ENCODE data around the gene DRGX. TPM values are rescaled to one million over a fixed set of nuclear protein-coding genes. Genes with fewer than 3 reads are reported as not detected.

The DRGX gene
- total RNA-seq, 1 donor from 2014 or later = not detected

DNA sequence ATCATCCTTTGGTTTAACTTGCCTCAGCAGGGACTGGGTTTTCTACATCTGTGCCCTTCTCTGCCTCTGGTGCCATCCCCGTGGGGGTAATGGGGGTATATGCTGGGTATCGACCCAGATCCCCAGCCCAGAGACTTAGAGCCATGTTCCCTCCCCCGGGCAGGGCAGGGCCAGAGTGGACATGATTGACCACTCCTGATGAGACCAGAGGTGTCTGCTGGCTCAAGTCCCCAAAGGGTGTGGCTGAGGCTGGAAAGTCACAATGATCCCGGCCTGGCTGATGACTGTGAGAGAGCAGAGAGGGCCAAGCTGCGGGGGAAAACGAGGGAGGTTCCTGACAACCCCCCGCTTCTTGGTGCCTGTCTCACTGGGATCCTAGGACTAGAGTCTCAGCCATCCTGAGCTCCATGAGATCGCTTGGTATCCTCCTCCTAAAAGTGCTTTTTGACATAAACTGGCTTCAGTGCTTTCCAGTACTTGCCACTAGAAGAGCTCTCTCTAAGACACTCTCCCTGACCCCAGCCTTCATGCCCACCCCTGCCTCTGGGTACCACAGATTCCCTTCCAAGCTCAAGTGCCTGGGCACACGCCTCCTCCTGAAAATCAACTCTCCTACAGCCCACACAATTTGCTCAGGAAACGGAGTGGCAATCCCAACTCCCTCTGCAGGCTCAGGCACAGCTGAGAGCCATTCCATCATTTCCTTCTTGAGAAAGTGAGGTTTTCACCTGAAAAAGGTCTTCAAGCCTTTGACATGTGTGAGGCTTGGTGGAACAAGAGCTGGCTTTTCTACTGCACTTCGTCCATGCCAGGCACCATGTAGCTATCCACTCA lies 33.9 kb downstream of the DRGX start:
- no peak for DNase-seq (ENCODE audit: low read depth)

DNA sequence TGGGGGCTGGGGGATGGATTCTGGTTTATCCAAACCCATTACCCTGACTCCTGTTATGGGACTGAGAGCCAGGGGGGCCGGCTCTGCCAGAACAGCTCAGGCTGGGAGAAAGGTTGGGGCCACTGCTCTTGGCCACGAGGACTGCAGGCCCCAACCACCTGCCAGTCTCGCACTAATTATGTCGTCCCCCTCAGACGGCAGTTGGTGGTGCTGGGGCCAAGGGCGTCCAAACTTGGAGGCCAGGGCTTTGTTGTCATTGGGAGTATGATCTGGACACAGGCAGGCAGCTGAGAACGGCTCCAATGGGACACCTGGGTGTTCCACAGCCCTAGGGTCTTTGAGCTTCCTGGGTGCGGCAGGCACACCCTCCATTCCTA lies 34.7 kb downstream of the DRGX start:
- DNase-seq (ENCODE audit: low read depth) = no peak

DNA sequence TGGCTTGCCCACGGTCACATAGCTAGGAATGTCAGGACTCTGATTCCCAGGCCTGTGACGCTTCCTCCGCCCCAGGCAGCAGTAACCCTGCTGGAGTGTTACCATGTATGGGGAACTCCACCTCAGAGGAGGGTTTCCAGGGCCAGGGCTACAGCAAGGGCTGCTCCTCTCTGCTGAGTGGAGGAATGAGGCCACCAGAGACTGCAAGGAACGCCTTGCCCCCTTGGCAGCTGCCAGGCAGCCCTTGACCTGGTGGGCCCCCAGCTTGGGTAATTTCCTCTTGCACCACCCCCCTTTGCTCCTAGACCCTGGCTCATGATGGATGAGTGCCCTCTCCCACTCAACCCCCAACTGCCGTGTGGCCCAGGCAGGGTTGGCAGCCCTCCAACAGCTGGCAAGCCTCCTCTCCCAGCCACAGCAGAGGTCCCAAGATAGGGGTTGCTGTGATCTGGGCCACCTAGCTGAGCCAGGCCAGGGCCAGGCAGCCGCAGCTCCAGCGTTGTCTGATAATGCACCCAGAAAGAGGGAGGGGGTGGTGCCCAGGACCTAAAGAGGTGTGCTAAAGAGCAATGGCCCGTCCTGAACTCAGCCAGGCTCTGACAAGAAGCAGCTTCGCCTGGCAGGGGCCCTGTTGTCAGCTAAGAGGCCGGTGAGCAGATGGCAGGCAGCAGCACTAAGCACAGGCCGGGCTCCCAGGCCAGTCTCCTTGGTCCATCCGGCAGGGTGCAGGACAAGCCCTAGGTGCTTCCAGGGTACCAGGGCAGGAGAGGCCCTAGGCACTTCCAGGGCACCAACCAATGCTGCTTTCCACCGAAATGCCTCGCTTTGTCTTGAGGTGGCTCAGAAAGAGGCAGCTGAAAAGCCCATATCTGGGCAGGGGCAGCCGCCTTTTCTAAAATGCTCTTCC lies 35.4 kb downstream of the DRGX start:
- DNase-seq (ENCODE audit: low read depth) = peak; percentile 3

DNA sequence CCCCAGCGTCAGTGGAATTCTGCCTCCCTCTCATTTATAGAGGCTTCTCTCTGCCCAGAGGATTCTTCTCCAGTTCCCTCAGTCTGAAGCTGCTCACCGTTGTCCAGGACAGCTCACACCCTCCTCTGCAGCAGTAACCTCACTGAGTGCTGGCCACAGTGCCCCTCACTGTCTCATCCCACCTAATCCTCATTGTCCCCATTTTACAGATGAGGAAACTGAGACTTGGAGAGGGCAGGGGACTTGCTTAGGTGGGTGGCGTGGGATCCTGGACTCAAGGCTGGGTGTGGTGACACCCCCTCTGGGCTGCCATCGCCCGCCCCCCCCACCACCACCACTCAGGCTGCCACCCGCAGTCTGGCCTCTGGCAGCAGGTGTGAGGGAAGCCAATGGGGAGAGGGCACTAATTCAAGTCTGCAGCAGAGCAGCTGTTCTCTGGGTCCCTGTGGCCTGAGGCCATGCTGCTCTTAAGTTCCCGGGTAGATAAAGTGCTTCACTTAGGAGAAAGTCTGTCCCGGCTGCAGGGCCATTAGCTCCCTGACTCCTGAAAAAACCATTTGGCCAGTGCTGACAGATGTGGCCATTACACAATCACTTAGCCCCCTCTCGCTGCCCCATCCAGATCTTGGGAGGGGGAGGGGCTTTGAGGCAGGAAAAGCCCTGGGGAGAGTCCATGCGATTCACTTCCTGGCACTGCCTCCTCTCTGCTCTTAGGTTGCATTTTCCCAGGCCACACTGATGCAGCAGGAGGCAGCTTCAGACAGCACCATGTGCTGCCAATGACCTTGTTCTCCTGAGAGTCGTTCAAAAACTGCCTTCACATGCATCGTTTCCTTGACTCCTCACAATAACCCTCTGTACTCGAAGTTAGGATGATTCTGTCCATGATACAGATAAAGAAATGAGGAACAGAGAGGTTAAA lies 36.3 kb downstream of the DRGX start:
- peak; percentile 21 for DNase-seq (ENCODE audit: low read depth)

DNA sequence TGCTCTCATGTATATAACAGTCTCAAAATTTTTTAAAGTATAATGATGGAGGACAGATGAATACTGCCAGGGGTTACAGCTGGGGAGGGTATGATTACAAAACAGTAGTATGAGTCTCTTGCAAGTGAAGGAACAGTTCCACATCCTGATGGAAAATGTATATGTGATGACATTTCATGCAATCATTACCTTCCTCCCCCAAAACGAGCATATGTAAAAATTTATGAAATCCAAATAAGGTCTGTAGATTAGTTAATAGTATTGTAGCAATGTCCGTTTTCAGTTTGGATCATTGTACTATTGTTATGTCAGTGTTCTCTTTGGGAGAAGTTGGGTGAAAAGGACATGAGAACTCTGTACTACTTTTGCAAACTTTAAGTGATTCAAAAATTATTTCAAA lies 38.0 kb downstream of the DRGX start:
- no peak for DNase-seq (ENCODE audit: low read depth)

DNA sequence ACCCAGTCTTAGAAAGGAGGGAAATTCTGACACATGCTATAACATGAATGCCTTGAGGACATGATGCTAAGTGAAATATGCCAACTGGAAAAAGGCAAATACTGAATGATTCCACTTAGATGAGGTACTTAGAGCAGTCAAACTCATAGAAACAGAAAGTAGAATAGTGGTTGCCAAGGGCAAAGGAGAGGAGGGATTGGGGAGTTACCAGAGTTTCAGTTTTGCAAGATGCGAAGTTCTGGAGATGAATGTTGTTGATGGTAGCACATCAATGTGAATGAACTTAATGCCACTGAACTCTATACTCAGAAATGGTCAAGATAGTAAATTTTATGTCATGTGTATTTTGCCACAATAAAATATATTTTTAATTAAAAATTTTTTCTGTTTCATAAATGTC lies 38.9 kb downstream of the DRGX start:
- DNase-seq (ENCODE audit: low read depth) = no peak

DNA sequence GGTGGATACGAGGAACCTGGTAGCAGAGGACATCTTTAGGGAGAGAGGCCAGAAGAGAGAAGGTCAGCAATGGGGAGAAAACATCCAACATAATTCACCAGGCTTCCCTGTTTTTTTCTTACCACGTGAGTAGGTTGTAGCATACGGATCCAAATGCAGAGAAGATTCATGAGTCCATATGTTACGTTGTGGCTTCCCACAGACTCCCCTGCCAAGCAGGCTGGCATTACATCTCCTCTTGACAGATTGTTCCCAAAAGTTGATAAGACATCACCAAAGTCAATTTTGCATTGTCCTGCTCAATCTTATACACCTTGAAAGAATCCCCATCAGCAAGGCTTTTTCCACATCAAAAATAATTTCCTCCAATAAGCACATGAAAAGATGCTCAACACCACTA lies 39.7 kb downstream of the DRGX start:
- DNase-seq (ENCODE audit: low read depth) = no peak

DNA sequence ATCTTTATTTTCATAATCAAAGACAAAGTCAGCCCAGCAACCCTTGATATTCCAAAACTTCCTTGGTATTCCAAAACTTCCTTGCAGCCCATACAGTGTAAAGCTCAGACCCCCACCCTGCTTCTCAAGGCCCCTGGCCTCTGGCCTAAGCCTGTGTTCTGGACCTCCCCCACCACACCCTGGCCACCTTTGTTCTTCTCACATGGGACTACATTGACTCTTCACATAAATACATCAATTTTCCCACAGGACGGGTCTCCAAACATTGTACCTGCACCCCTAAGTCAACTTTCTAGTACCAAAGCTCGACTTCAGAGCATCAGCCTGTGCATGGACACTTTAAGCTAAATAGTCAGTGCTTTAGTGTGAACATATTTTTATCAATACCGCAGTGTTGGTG lies 40.7 kb downstream of the DRGX start:
- DNase-seq (ENCODE audit: low read depth) = no peak

DNA sequence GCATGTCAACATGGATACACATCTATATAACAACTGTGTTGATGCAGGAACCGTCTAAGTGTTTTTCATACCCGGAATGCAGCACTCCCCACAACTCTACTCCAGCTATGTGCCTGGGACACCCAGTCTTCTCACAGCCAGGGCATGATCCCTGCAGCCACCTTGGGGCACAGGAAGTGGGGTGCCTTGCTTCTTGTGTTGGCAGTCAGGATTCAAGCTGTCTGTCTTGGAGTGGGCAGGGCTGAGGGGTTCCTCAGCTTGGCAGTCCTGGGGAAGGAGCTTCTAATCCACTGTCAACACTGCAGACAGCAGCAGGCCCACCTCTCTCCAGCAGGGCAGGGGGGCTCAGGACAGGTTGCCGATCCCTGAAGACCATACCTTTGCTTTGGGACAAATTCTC lies 41.3 kb downstream of the DRGX start:
- DNase-seq (ENCODE audit: low read depth) = no peak

DNA sequence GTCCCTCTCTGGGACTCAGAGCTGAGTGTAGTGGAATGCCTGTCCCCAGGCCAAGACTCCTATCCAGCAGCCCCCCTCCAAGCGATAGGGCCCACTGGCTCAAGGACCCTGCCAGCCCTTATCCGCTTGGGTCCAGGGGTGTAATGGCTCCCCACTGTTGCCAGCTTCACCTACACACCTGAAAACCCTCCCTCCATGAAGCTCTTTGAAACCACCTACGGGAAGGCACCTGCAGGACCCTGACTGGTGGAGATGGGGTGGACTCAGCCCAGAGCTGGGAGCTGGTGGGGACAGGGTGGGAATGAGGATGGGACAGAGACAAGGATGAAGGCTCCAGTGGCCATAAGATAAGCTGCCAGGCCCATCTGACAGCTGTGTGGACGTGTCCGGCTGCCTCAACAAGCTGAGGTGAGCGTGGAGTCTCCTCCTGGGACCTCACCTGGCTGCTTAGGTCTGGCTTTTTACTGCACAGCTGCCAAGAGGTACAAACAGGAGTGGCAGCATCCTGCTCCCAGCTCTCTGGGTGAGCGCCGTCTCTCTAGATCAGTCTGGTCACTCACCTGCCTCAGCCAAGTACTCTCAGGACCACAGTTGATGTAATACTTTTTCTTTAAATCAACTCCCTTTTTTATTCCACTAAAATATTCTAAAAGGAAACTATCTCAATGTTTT lies 41.9 kb downstream of the DRGX start:
- no peak for DNase-seq (ENCODE audit: low read depth)

DNA sequence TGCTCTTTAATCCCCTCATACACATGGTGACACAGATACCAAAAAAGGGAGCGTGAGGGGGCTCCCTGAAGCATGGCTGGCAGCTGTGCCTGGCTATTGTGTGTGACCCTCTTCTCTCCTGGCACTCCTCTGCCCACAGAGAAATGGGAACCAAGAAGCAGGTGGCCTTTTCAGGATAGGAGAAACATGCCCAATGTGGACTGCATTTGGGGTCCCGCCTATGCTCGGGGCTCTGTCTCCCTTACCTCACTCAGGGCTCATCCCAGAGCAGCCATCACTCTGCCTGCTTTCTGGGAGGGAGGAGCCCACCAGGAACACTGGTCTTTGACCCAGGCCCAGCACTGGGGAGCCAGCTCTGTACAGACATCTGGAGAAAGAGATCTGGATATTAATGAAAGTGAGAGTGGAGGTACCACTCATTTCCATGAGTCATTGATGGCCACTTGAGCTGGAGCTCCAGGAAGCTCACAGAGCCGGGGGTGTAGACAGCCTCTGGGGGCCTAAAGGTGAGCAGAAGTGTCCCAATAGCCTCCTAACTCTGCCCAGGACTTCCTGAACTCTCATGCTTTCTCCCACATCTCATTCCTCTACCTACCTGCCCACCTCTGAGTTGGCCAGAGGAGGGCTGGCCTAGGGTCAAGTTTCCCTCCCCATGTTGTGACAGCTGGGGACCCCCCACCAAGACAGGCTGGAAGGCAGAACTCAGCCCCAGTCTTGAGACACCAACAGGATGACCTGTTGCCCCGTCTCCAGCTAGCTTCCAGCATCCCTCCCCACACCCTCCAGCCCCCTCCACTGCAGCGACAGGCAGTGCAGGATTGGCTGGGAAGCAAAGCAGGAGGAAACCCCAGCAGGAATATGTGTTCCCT lies 42.6 kb downstream of the DRGX start:
- no peak for DNase-seq (ENCODE audit: low read depth)

DNA sequence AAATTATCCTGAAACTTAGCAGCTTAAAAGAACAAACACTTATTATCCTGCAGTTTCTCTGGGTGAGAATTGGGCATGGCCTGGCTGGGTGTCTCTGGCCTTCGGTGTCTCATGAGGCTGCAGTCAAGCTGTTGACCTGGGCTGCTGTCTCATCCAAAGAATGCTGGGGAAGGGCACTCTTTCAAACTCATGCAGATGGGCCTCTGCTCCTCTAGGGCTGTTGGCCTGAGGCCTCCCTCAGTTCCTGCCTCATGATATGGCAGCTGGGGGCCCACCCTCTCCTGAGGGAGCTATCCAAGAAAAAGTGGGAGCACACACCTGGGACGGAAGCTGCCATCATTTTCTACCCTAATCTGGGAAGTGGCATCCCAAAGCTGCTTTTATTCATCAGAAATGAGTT lies 43.6 kb downstream of the DRGX start:
- no peak for DNase-seq (ENCODE audit: low read depth)

DNA sequence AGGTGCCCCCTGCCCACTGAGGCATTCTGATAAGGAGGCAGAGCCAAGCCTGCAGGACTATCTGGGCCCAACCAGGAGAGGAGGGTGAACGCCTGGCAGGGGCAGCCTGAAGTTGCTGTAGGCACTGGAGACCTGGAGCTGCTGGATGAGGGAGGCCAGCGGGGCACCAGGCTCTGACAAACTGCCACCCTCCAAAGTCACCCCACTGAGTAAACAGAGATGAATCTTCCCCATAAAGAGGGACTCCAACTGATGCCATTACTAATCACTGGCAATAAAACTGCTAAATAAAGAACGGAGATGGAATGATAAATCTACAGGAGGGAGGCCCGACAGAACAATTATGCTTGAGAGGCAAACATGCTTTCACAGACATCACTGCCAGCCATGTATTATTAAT lies 44.2 kb downstream of the DRGX start:
- DNase-seq (ENCODE audit: low read depth) = no peak

DNA sequence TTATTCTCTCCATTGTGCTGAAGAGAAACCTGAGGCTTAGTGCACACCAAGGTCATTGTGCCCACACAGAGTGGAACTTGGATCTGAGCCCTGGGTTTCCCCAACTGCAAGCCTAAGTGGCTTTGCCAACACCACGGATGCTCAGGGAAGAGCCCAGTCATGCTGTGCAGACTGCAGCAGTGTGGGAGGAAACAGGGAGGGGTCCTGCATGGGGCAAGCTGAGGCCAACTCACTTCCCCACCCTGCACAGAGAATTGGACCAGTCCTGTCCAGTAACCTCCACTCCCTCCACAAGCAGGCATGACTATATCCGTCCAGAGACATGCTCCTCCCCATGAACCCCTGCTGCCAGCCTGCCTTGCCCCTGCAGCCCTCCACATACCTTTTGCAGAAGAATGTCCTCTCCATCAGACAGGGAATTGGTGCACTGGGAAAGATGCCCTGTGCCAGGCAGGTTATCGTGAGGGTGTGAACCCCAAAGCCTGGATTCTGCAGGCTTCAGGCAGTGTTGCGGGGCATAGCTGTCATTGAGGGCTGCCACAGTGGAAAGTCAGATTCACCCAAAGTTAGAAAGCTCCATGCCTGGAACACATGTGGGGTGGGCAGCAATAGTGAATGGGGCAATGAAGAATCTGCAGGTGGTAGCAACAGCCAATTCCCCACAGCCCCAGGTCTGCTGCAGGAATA lies 44.9 kb downstream of the DRGX start:
- no peak for DNase-seq (ENCODE audit: low read depth)

DNA sequence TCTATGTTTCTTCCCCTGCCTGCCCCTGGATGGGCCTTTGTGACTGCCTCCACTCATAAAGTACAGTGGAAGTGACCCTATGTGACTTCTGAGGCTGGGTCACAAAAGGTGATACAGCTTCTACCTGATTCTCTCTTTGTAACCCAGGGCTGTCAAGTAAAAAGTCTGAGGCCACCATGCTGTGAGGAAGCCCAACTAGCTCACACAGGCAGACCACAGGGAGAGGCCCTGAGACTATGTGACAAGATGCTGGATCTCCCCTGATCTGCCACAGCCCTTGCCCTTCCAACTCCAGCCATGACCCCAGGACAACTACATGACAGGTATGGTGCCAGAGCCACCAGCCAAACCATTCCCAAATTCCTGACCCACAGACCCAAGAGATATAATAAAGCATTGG lies 45.8 kb downstream of the DRGX start:
- no peak for DNase-seq (ENCODE audit: low read depth)

DNA sequence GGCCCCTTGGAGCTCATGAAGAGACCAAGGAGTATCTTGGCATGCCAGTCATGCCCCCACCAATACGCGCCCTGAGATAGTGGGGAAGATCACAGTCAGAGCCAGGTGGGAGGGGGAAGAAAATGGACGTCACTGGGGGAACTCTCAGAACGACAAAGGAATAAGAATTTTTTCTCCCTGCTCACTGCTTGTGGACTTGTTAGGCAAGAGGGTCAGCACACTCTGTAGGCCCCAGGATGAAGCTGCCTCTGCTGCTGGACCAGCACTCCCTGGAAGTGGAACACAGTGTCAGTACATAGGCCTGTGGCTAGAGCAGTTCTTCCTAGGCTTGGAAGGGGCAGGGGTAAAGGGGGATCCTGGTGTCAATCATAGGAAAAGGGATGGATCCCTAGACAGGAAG lies 46.5 kb downstream of the DRGX start:
- no peak for DNase-seq (ENCODE audit: low read depth)

DNA sequence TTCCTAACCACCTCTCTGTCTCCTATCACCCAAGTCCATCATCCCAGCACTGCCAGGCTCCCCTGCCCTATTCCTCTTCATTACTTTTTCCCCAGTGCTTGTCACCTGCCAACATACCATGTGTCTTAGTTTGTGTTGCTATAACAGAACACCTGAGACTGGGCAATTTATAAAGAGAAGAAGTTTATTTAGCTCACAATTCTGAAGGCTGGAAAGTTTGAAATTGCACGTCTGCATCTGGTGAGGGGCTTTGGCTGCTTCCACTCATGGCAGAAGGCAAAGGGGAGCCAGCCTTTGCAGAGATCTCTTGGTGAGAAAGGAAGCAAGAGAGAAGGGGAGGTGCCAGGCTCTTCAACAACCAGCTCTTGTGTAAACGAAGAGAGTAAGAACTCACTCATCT lies 47.3 kb downstream of the DRGX start:
- no peak for DNase-seq (ENCODE audit: low read depth)

DNA sequence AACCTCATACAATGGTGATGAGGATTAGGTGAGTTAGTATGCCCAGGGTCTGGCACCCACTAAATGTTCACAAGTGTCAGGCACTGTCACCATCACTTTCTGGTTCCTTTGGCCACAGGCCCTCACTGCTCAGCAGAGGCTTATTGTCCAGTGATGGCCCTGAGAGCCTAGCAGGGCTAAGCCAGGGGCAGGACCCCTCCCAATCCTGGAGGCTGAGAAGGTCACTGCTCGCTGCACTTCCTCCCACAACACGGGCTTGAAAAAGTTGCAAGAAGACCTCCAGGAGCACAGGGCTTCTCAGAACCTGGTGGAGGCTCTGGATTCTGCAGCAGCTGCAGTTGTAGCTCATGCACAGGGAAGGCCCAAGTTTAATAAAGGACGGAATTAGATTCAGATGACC lies 48.1 kb downstream of the DRGX start:
- DNase-seq (ENCODE audit: low read depth) = no peak

DNA sequence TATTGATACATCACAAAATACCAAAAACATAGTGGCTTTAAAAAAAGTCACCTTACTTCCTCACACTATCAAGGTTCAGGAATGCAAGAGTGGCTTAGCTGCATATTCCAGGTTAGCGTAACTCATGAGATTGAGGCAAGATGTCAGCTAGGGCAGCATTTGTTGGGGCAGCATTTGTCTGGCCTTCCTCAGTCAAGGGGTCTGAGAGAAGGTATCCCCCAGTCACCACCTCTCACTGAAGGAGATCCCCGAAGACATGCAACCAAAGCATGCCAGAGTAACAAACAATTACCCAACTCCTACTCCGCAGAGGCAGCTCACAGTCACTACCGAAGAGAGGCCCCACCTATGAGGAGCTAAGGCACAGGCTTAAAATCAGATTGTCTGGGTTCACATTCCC lies 48.5 kb downstream of the DRGX start:
- no peak for DNase-seq (ENCODE audit: low read depth)

DNA sequence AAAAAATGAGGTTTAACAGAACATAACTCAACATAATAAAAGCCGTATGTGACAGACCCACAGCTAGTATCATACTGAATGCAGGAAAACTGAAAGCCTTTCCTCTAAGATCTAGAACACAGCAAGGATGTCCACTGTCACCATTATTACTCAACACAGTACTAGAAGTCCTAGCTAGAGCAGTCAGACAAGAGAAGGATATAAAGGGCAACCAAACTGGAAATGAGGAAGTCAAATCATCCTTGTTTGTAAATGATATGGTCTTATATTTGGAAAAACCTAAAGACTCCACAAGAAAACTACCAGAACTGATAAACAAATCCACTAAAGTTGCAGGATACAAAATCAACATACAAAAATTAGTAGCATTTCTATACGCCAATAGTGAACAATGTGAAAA lies 51.0 kb downstream of the DRGX start:
- DNase-seq (ENCODE audit: low read depth) = no peak

Data from renal cortical epithelial cell (primary cell).